ENCODE data around the gene TBC1D9B. TPM values are rescaled to one million over a fixed set of nuclear protein-coding genes. Genes with fewer than 3 reads are reported as not detected.

The TBC1D9B gene
- total and polyA plus RNA-seq, 2 experiments from 2014 or later = 77.0 to 97.3 TPM

DNA sequence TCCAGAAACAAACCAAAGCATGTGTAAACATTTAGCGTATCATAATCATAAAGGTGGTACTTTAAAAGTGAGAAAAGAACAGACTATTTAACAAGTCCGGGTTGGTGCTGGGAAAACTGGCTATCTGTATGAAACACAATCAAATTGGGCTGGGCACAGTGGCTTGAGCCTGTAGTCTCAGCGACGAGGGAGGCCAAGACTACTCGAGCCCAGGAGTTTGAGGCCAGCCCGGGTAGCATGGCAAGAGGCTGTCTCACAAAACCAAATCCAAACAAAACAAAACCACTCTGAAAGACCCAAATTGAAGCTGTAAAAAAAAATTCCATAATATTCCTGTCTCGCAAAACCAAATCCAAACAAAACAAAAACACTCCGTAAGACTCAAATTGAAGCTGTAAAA lies 53.3 kb downstream of the TBC1D9B start:
- Histone ChIP-seq H3K9me3 (ENCODE audit: low read depth) (no peaks in the 10 kb centered on the region), H2AFZ (no peak overlapping the region), H3K27ac (no peak overlapping the region), H4K20me1 (ENCODE audit: insufficient read depth, poor library complexity, severe bottlenecking) (no peaks in the 10 kb centered on the region), H3K4me1 (ENCODE audit: insufficient read depth) (no peaks in the 10 kb centered on the region), H3K4me3 (no peak overlapping the region), H3K36me3 (replicated peaks; ENCODE audit: insufficient read depth, low read depth) (no peaks in the 10 kb centered on the region), H3K9me2 (replicated peaks; ENCODE audit: insufficient read depth) (no peaks in the 10 kb centered on the region), H3K79me2 (peaks cover 31% of the 10 kb centered on the region), H3K4me2 (no peak overlapping the region), H3K27me3 (no peaks in the 10 kb centered on the region)
- DNase-seq (ENCODE audit: low spot score) = no peak
- 83% methylated on average over 8 of the region's 8 CpGs for whole genome bisulfite sequencing (ENCODE audit: low lambda C conversion rate, missing lambda C conversion rate)
- TF ChIP-seq, protein P1, sequence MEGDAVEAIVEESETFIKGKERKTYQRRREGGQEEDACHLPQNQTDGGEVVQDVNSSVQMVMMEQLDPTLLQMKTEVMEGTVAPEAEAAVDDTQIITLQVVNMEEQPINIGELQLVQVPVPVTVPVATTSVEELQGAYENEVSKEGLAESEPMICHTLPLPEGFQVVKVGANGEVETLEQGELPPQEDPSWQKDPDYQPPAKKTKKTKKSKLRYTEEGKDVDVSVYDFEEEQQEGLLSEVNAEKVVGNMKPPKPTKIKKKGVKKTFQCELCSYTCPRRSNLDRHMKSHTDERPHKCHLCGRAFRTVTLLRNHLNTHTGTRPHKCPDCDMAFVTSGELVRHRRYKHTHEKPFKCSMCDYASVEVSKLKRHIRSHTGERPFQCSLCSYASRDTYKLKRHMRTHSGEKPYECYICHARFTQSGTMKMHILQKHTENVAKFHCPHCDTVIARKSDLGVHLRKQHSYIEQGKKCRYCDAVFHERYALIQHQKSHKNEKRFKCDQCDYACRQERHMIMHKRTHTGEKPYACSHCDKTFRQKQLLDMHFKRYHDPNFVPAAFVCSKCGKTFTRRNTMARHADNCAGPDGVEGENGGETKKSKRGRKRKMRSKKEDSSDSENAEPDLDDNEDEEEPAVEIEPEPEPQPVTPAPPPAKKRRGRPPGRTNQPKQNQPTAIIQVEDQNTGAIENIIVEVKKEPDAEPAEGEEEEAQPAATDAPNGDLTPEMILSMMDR (IDR thresholded peaks at IDR 0.05; ENCODE audit: poor library complexity) = no peak

DNA sequence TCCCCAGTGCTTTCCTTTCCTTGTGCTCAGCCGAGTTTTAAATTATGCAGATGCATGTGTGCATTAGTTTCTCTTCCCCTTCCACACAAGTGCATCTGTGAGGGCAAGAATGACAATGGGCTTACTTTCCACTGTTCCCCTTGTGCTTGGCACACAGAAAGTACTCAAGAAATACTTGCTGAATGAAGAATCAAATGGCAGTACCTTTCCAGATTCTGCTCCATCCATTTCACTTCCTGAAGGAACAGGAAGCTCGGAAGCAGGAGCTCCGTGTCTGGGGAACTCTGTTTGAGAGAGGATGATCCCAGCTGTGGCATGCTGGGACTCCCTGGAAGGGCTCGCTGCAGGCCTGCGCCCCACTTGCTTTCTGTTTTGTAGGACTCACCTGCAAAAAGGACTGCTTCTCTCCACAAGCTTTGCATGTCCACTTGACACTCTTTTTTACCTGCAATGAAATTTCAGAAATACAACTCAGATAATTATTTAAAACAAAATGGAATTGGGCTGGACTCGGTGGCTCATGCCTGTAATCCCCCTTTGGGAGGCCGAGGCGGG lies 54.6 kb downstream of the TBC1D9B start:
- no peaks in the 10 kb centered on the region for H3K27me3 ChIP-seq
- no peak overlapping the region for H2AFZ ChIP-seq
- H3K4me1 ChIP-seq (ENCODE audit: insufficient read depth) = no peaks in the 10 kb centered on the region
- no peaks in the 10 kb centered on the region for H3K9me2 ChIP-seq (replicated peaks; ENCODE audit: insufficient read depth)
- no peaks in the 10 kb centered on the region for H3K9me3 ChIP-seq (ENCODE audit: low read depth)
- peaks cover 31% of the 10 kb centered on the region for H3K79me2 ChIP-seq
- 90% methylated on average over 8 of the region's 8 CpGs for WGBS (ENCODE audit: low lambda C conversion rate, missing lambda C conversion rate)
- H3K27ac ChIP-seq = no peak overlapping the region
- TF ChIP-seq, protein P1 (IDR thresholded peaks at IDR 0.05; ENCODE audit: poor library complexity) = no peak
- TF ChIP-seq EZH2 (IDR thresholded peaks at IDR 0.05; ENCODE audit: borderline replicate concordance) (no peak), EZH2phosphoT487 (IDR thresholded peaks at IDR 0.05; ENCODE audit: low read depth, severe bottlenecking, unreplicated experiment) (no peak)
- H4K20me1 ChIP-seq (ENCODE audit: insufficient read depth, poor library complexity, severe bottlenecking) = no peaks in the 10 kb centered on the region
- H3K4me2 ChIP-seq = no peak overlapping the region
- H3K36me3 ChIP-seq (replicated peaks; ENCODE audit: insufficient read depth, low read depth) = no peaks in the 10 kb centered on the region
- no peak overlapping the region for H3K4me3 ChIP-seq
- DNase-seq (ENCODE audit: low spot score) = no peak

DNA sequence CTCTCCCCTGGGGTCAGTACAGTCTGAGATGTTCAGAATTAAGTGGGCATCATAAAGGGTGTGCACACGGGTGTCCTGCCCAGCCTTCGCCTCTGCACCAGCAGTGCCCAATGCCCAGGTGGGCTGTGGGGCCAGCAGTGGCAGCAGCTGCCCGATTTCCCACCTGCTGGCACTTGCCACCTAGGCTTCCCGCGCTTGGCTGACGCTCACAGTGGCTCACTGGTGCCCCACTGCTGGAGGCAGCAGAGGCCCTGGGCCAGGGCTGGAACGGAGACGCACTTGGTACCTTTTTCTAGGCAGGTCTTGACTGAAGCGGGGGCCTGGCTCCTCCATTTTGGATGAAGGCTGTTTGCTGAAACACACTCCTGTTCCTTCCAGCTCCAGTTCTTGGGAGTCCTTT lies 66.1 kb downstream of the TBC1D9B start:
- no peak overlapping the region for H3K4me3 ChIP-seq
- no peaks in the 10 kb centered on the region for H3K79me2 ChIP-seq
- H3K36me3 ChIP-seq (replicated peaks; ENCODE audit: insufficient read depth, low read depth) = no peaks in the 10 kb centered on the region
- 98% methylated on average over 9 of the region's 9 CpGs for WGBS (ENCODE audit: low lambda C conversion rate, missing lambda C conversion rate)
- TF ChIP-seq EZH2phosphoT487 (IDR thresholded peaks at IDR 0.05; ENCODE audit: low read depth, severe bottlenecking, unreplicated experiment) (no peak), EZH2 (IDR thresholded peaks at IDR 0.05; ENCODE audit: borderline replicate concordance) (no peak)
- TF ChIP-seq, protein P1 (IDR thresholded peaks at IDR 0.05; ENCODE audit: poor library complexity) = no peak
- DNase-seq (ENCODE audit: low spot score) = no peak
- no peak overlapping the region for H3K4me2 ChIP-seq
- no peak overlapping the region for H3K27ac ChIP-seq
- no peak overlapping the region for H2AFZ ChIP-seq
- no peaks in the 10 kb centered on the region for H3K27me3 ChIP-seq
- H3K9me2 ChIP-seq (replicated peaks; ENCODE audit: insufficient read depth) = no peaks in the 10 kb centered on the region
- H4K20me1 ChIP-seq (ENCODE audit: insufficient read depth, poor library complexity, severe bottlenecking) = peaks cover 9% of the 10 kb centered on the region
- H3K9me3 ChIP-seq (ENCODE audit: low read depth) = peaks cover 8% of the 10 kb centered on the region
- no peaks in the 10 kb centered on the region for H3K4me1 ChIP-seq (ENCODE audit: insufficient read depth)

DNA sequence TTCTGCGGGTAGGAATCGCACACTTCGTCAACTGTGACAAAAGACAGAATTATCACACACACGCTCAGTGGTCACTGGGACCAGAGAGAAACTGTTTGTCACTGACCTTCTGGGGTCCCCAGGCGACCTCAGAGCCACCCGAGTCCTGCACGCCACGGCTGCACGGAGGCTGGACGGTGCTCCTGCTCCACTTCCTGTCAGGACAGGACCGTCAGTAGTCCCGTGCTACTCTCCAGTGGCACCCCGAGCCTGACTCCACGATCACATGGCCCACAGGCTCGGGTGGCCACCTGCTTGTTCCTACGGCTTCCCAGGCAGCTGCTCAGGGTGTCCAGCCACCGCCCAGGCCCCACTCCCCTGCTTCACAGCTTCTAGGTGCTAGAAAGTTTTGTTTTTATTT lies 66.9 kb downstream of the TBC1D9B start:
- no peaks in the 10 kb centered on the region for H3K27me3 ChIP-seq

More for the DNA sequence above, 66.9 kb downstream of the TBC1D9B start:
- Histone ChIP-seq H3K9me2 (replicated peaks; ENCODE audit: insufficient read depth) (no peaks in the 10 kb centered on the region), H3K4me3 (no peak overlapping the region), H4K20me1 (ENCODE audit: insufficient read depth, poor library complexity, severe bottlenecking) (peaks cover 9% of the 10 kb centered on the region), H3K36me3 (replicated peaks; ENCODE audit: insufficient read depth, low read depth) (peaks cover 5% of the 10 kb centered on the region), H3K4me1 (ENCODE audit: insufficient read depth) (no peaks in the 10 kb centered on the region), H3K79me2 (no peaks in the 10 kb centered on the region), H3K27ac (no peak overlapping the region), H3K9me3 (ENCODE audit: low read depth) (peaks cover 8% of the 10 kb centered on the region), H2AFZ (no peak overlapping the region), H3K4me2 (no peak overlapping the region)
- 93% methylated on average over 17 of the region's 17 CpGs for WGBS (ENCODE audit: low lambda C conversion rate, missing lambda C conversion rate)
- DNase-seq (ENCODE audit: low spot score) = no peak
- TF ChIP-seq, protein P1 (IDR thresholded peaks at IDR 0.05; ENCODE audit: poor library complexity) = no peak
- TF ChIP-seq EZH2phosphoT487 (IDR thresholded peaks at IDR 0.05; ENCODE audit: low read depth, severe bottlenecking, unreplicated experiment) (no peak), EZH2 (IDR thresholded peaks at IDR 0.05; ENCODE audit: borderline replicate concordance) (no peak)

Measured in hepatocyte (in vitro differentiated cells).